Ovary (tissue), 9 donors: ENCODE data around the gene PDIA6. TPM values are rescaled to one million over a fixed set of nuclear protein-coding genes. Genes with fewer than 3 reads are reported as not detected.
"Not testable (repeated sequence)": the region's sequence is repeated elsewhere in the genome, so short reads cannot be mapped to it uniquely, and the experiment has no call there.

Experiments used
- DNase-seq, 5 donors: peaks; one replicate each; pipeline ENCODE4 v3.0.0-alpha.2; 2019 to 2020
- H3K27ac ChIP-seq, 2 donors: fragments of 200-600 bp; one replicate each; pipeline versions ENCODE4 v1.5.1 to v1.8.0; 2019 to 2022
- H3K27me3 ChIP-seq: fragments of 200-600 bp; one replicate; pipeline ENCODE4 v1.8.0; 2022
- H3K36me3 ChIP-seq: fragments of 200-600 bp; sonication (generic); one replicate; pipeline ENCODE4 v1.5.1; 2019
- H3K4me1 ChIP-seq: one replicate; pipeline ENCODE4 v1.8.1; 2013; ENCODE audit warnings: mild to moderate bottlenecking, moderate library complexity; ENCODE audit not compliant: insufficient read depth
- H3K4me3 ChIP-seq: fragments of 200-600 bp; sonication (generic); one replicate; pipeline ENCODE4 v1.5.1; 2017
- H3K9me3 ChIP-seq, 2 donors: fragments of 200-600 bp in 1 of 2; sonication (generic) in 1 of 2; one replicate each; pipeline versions ENCODE4 v1.5.1 to v1.8.1; 2013 to 2019; ENCODE audit warnings: mild to moderate bottlenecking in 1 of 2, moderate library complexity in 1 of 2
- EP300 ChIP-seq: sonication (generic); formaldehyde crosslinking; IDR thresholded peaks from one replicate; pipeline ENCODE4 v1.6.1; 2017; ENCODE audit warnings: antibody characterized with exemption
- POLR2A ChIP-seq: fragments of 450-650 bp; IDR thresholded peaks from one replicate; pipeline ENCODE4 v1.6.1; 2017; ENCODE audit warnings: antibody characterized with exemption, mild to moderate bottlenecking, moderate library complexity
- WGBS, 3 donors: extraction: QIAGEN DNeasy Blood & Tissue Kit in 1 of 3; methylation state at CpG; one replicate each; pipeline versions ENCODE4 v1.1.5 to v1.1.7; 2013 to 2017; 5-methylcytosine and 5-hydroxymethylcytosine counted together
- intact Hi-C, 4 donors: fragments of 100-400 bp; cut with DNase I; formaldehyde crosslinking; loops; one replicate each; pipeline versions ENCODE4 v1.11.0 to v1.15.1; 2022 to 2023
- polyA plus RNA-seq, 2 donors: library from polyadenylated mRNA; stranded (reverse); fragments of 200-250 nt in 1 of 2; fragments of 350-450 nt in 1 of 2; fragmentation: Illumina TruSeq in 1 of 2; extraction: RNeasy Lipid Tissue Mini Kit (QIAGEN cat#74804) in 1 of 2; gene quantifications; one replicate each; pipeline ENCODE4 v1.2.3, GENCODE V29; 2013 to 2014
- total RNA-seq, 7 donors: library from RNA; depleted of rRNA in 2 of 7; stranded (reverse); fragments of >200 nt in 2 of 7; fragmentation: NEBNext Ultra II Directional in 3 of 7; extraction: Animal tissue kit (Norgen Biotek cat#: 25700) in 3 of 7; gene quantifications; one replicate each; pipeline versions ENCODE4 v1.1.0 to v1.2.4, GENCODE V29; 2016 to 2023
- TF ChIP-seq, protein P1 (sequence below), 3 donors: fragments of 450-650 bp in 2 of 3; fragments of 200-600 bp in 1 of 3; IDR thresholded peaks; one replicate each; pipeline versions ENCODE4 v1.5.1 to v1.8.0; 2016 to 2022; ENCODE audit warnings: antibody characterized with exemption in 3 of 3, mild to moderate bottlenecking in 1 of 3
- donor health status: DM: no; HTN: no; CAD: no; lungs with moderate emphysema.
- donor health status: DM: no; HTN: no; CAD: no.
- donor health status: Bipolar disorder and iron deficiency.
- donor health status: DM: yes; HTN: yes; CAD: no.
- donor health status: DM: no; HTN: no; CAD: no.
- donor health status: DM: yes; HTN: yes; CAD: no.

Gene PDIA6
- total and polyA plus RNA-seq, 9 donors: 60.6 to 220 (median 109) TPM

DNA sequence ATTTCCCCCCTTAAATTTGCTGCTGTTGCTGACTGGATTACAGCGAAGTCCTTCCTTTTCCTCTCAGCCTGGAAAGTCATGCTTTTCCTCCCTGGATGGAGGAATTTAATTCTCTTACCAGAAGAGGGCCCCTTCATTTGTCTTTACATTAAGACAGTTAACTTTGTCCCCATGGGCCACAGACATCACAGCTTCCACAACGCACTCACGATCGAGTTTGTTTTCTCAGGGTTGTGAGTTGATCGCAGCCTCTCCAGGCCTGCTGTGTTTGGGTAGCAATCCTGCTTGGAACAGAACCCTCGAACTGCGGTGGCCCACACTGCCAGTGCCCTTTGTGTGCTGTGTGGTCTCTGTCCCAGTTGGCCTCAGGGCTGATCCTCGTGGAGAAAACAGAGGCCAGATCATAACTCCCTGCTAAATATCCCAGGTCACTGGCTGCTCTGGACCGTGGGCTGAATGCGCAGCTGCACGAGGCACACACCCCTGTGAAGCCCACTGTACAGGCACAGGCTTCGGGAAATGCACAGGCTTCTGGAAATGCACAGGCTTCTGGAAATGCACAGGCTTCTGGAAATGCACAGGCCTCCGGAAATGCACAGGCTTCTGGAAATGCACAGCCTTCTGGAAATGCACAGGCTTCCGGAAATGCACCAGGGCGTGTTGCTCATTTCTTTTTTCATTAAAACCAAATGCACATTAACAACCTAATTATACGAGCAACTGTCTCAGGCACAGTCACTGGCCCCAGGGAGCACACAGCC, 2.2 kb upstream of the PDIA6 start:
- Histone ChIP-seq H3K27me3 (no peaks in the 10 kb centered on the region), H3K9me3 (no peaks in the 10 kb centered on the region), H3K4me1 (peaks cover 2% of the 10 kb centered on the region), H3K36me3 (no peaks in the 10 kb centered on the region), H3K27ac (no peak overlapping the region), H3K4me3 (no peak overlapping the region)
- 64 to 74% (median 67%) methylated on average over 16 of the region's 16 CpGs for WGBS, 3 donors
- no peak for DNase-seq
- intact Hi-C loops: no loop called here
- TF ChIP-seq, protein P1, sequence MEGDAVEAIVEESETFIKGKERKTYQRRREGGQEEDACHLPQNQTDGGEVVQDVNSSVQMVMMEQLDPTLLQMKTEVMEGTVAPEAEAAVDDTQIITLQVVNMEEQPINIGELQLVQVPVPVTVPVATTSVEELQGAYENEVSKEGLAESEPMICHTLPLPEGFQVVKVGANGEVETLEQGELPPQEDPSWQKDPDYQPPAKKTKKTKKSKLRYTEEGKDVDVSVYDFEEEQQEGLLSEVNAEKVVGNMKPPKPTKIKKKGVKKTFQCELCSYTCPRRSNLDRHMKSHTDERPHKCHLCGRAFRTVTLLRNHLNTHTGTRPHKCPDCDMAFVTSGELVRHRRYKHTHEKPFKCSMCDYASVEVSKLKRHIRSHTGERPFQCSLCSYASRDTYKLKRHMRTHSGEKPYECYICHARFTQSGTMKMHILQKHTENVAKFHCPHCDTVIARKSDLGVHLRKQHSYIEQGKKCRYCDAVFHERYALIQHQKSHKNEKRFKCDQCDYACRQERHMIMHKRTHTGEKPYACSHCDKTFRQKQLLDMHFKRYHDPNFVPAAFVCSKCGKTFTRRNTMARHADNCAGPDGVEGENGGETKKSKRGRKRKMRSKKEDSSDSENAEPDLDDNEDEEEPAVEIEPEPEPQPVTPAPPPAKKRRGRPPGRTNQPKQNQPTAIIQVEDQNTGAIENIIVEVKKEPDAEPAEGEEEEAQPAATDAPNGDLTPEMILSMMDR (IDR thresholded peaks at IDR 0.05): no peak
- TF ChIP-seq POLR2A: no peak
- TF ChIP-seq EP300: no peak

- no peak overlapping the region for H3K27ac ChIP-seq
- 45 to 54% (median 52%) methylated on average over 10 of the region's 10 CpGs for WGBS, 3 donors
- TF ChIP-seq EP300 (no peak), POLR2A (no peak)
- TF ChIP-seq, protein P1 (IDR thresholded peaks at IDR 0.05): no peak
These were observed 1.6 kb upstream of the PDIA6 start for GRCh38 chr2:10814142-10814541.

DNA sequence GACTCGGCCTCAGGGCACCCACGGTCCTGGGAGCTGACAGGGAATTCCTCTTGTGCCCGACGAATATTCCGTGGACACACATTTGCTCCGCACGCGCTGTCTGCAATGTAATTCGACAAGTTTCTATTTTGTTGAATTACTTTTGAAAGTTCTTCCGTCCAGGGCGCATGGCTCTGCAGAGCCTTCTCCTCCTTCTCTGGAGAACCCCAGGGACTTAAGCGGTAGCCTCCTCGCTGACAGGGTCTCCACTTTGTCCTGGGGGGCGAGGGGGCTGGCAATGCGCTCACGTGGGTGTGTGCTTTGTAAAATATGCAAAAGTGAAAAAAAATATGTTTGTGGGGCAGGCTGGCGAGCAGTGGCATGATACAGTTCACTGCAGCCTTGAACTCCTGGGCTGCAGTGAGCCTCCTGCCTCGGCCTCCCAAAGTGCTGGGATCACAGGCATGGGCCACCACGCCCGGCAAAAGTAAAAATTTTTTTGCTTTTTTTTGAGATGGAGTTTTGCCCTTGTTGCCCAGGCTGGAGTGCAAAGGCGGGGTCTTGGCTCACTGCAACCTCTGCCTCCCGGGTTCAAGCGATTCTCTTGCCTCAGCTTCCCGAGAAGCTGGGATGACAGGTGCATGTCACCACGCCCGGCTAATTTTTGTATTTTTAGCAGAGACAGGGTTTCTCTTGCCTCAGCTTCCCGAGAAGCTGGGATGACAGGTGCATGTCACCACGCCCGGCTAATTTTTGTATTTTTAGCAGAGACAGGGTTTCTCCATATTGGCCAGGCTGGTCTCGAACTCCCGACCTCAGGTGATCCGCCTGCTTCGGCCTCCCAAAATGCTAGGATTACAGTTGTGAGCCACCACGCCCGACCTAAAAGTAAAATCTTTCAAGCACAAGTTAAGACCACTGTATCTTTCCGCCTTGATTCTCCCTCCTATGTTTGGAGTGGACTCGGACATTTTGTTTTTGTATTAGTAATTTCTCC, 866 bp upstream of the PDIA6 start:
- H3K9me3 ChIP-seq, DNase-seq, H3K27me3 ChIP-seq, H3K36me3 ChIP-seq, intact Hi-C loops, H3K4me1 ChIP-seq: not testable (repeated sequence)
- Histone ChIP-seq H3K4me3 (peak overlapping the region; percentile 94), H3K27ac (peak overlapping the region in 1 of 2 donors; percentile 80)
- 42 to 47% (median 43%) methylated on average over 37 of the region's 37 CpGs for WGBS, 3 donors

More at GRCh38 chr2:10814142-10814541, 1.6 kb upstream of the PDIA6 start:
- intact Hi-C loops: no loop called here
- Histone ChIP-seq H3K4me3 (no peak overlapping the region), H3K27me3 (no peaks in the 10 kb centered on the region), H3K9me3 (no peaks in the 10 kb centered on the region), H3K4me1 (peaks cover 2% of the 10 kb centered on the region), H3K36me3 (no peaks in the 10 kb centered on the region)
- no peak for DNase-seq

DNA sequence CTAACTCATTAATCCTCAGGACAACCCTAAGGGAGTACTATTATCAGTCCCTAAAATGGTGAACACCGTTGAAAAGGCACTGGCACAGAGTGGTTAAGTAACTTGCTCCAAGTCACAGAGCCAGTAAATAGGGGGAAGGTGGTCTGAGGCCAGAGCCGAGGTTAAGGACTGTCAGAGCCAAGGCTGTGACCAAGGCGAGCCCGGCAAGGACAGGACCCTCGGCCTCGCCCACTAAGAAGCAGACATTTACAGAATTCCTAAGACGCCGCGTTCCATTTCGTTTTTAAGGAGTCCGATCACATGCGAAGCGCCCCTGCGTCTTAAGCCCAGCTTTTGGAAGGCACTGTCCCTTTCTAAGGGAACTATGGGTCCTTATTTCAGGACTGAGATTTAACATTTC, 1.1 kb downstream of the PDIA6 start:
- no peak for DNase-seq
- 2 to 5% (median 5%) methylated on average over 14 of the region's 14 CpGs for WGBS, 3 donors
- H3K27me3 ChIP-seq: no peaks in the 10 kb centered on the region
- intact Hi-C loops: no loop called here
- H3K9me3 ChIP-seq: no peaks in the 10 kb centered on the region
- peak overlapping the region; percentile 94 for H3K4me3 ChIP-seq
- peaks cover 7% of the 10 kb centered on the region for H3K4me1 ChIP-seq
- TF ChIP-seq, protein P1 (IDR thresholded peaks at IDR 0.05): no peak
- TF ChIP-seq EP300: no peak
- TF ChIP-seq POLR2A: no peak
- peak overlapping the region in 1 of 2 donors; percentile 36 for H3K27ac ChIP-seq
- no peaks in the 10 kb centered on the region for H3K36me3 ChIP-seq
